HG03520 (cell line): ENCODE measurements around the gene FILIP1.

ENCODE experiments used
- ATAC-seq: cut with Tn5 transposase; IDR thresholded peaks from one replicate; pipeline ENCODE4 v1.9.1; 2021; ENCODE audit warnings: mild to moderate bottlenecking, moderate library complexity; ENCODE audit not compliant: unreplicated experiment

FILIP1 gene

DNA sequence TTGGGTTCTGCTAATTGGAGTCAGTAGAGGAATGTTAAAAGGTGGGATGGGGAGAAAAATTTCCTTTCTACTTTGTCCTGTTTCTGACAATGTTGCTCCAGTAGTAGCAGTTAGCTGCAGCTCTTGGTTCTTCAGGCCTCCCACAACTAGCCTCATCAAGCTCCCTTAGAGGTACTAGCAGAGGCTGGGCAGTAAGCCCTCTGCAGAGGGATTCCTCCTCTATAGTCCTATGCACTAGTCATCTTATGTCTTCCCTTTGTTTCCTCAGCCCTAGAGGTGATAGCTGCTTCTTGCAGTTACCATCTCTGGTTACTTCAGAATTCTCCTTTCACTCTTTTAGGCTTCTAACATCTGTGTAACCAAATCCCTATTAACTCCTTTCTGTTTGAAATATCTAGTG lies 99.8 kb downstream of the FILIP1 start:
- ATAC-seq = no peak

DNA sequence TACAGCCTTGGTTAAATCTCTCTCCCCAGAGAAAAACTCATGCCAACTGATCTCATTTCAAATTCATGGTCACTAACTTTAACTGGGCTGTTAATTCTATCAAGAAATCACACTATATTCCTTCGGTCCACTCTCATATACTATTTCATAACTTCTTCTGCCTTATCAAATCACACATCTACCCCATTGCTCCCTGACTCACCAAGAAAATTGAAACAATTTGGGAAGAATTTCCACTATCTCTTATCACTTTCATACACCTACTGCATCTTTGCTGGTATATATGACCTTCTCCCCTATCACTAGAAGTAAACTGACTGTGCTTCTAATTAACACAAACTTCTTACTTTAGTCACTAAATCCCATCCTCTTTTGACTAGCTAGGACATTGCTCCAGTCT lies 102.3 kb downstream of the FILIP1 start:
- ATAC-seq = no peak

GRCh38 chr6:75386050-75386770 lies 107.4 kb downstream of the FILIP1 start:
- ATAC-seq = no peak

- no peak for ATAC-seq
Observed at GRCh38 chr6:75384116-75384515, 109.5 kb downstream of the FILIP1 start.

- ATAC-seq = no peak
Observed at GRCh38 chr6:75382634-75382900, 111.0 kb downstream of the FILIP1 start.

GRCh38 chr6:75381877-75382633 lies 111.5 kb downstream of the FILIP1 start:
- no peak for ATAC-seq

DNA sequence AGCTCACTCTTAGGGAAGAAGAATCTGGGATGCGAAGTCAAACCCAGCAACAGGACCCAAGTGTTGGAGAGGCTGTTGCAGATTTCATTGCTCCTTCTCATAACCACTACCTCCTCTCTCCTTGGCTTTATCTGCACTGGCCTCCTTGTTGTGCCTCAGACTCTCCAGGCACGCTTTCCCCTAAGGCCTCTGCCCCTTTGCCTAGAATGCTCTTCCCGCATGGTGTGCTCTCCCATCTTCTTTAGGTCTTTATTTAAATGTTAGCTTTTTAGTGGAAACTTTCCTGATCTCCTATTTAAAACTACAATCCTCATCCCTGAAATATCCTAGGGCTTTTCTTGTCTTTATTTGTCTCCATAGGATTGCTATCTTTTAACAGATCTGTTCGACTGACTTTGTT lies 114.1 kb downstream of the FILIP1 start:
- no peak for ATAC-seq

DNA sequence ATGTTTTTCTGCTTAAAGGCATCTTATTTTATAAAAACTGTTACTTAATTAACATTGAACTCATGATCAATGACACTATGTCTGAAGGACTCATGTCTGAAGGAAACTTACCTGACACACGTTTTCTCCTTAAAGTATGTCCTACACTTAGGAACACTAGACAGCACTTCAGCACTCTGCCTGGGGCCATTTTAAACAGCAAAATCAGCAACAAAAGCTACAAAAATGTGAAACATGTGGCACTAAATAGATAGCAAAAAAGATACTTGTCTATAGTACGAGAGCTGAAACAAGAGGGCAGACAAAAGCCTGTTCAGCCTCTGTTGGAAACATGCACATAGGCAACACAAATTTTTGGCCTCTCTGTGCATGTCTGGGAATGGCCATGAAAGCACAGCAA lies 115.5 kb downstream of the FILIP1 start:
- no peak for ATAC-seq

- no peak for ATAC-seq
Observed at GRCh38 chr6:75377386-75377785, 116.2 kb downstream of the FILIP1 start.

DNA sequence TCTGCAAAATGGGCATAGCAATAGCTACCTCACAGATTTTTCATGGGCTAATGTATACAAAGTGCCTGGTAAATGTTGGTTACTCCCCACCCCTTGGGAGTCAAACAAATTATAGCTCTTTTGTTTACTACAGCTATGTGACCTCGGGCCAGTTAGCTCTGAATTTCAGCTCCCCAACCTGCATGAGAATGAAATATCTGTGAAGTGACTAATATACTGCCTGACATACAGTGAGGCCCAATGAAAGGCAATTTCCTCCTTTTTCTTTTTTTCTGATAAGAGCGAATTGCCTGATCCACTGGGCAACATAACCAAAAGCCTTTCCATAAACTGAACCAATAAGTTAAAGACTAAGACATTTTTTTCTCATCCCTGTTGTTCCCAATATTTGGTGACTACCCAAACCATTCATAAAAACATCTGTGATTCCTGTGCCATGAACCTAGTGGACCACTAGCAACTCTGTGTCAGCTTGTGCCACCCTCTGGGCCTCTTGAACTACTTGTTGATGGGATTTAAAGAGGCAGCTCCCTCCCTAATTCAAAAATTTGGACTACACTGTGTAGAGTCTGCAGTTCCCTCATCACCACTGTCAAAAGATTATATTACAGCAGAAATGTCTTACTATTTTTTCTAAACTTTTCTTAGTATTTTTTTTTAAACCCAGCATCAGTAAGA lies 117.1 kb downstream of the FILIP1 start:
- no peak for ATAC-seq

GRCh38 chr6:75374961-75375400 lies 118.6 kb downstream of the FILIP1 start:
- ATAC-seq = no peak

DNA sequence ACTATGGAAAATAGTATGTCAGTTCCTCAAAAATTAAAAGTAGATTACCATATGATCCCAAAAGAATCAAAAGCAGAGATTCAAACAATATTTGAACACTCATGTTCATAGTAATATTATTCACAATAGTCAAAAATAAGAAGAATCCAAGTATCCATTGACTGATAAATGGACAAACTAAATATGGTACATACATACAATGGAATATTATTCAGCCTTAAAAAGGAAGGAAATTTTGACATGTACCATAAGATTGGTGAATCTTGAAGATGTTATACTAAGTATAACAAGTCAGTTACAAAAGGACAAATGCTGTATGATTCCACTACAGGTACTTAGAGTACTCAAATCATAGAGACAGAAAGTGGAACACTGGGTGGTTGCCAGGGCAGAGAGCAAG lies 120.7 kb downstream of the FILIP1 start:
- no peak for ATAC-seq

DNA sequence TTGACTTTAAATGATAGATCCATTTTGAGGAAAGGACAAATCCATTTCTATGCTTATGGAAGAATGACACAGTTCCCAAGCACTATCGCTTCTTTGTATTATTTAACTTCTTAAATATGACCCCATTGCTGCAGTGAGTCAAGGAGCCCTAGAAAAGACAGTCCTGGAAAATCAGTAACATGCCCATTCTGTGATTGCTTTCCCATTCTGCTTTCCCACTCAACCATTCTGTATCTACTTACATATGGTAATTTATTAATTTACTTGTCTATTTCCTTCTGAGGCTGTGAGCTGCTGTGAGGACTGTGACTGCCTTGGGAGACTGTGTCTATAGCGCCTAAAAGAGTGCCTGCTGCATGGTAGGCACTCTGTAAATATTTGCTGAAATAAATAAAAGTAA lies 123.6 kb downstream of the FILIP1 start:
- ATAC-seq = no peak

DNA sequence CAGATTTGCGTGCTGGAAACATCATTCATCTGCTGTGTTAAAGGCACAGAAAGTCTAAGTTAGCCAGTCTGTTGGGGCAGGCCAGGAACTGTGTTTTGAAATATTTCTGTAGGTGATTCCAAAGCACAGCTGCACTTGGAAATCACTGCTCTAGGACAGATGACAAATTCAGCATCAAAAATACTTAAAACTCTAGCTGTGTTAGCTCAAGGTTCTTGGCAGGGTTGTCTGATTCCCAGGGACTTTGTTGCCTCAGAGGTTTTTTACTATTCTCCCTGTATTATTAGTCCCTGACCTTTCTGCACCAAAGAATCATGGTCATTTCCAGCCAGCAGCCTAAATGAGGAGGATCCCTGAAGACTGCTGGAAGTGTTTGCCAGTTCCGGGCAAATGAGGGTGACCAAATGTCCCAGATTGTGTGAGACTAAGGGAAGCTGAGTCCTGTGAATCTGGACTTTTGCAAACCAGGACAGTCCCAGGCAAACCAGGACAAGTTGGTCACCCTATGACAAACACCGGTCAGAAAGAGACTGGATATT lies 124.7 kb downstream of the FILIP1 start:
- no peak for ATAC-seq

- ATAC-seq = no peak
Observed at GRCh38 chr6:75368151-75368779, 125.3 kb downstream of the FILIP1 start.

DNA sequence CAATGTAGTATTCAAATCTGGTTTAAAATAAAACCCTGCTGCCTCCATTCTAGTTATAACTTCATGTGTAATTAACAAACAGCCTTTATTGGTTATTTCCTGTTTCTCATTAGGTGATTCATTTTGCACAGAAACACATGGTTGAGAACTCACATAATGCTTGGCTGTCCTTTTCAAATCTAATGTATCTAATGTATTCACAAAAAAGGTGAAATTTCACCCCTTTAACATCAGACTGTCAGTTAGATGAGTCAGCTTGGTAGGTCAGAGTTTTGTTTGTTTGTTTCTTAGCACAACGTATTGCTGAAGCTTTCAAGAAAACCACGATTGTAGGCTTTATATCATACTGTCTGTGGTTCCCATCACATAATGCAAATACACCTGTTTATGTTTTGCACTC lies 130.3 kb downstream of the FILIP1 start:
- no peak for ATAC-seq

DNA sequence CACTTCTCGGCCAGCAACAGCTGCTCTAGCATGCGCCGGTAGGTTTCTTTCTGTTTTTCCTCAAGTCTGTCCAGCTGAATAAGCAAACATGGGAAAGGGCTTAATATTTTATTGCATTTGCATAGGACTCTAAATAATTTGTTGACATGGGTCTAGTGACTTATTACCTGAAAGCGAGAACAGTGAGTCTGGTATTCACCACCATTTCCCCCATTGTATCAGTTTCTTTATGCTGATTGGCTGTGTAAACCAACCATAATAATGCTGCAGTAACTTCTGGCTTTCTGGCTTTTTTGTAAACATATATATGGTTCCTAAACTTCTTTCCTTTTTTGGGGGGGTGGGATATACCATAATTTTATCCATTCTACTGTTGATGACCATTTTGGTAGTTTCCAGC lies 140.0 kb downstream of the FILIP1 start:
- ATAC-seq = no peak

- no peak for ATAC-seq
Observed at GRCh38 chr6:75351570-75351969, 142.0 kb downstream of the FILIP1 start.

DNA sequence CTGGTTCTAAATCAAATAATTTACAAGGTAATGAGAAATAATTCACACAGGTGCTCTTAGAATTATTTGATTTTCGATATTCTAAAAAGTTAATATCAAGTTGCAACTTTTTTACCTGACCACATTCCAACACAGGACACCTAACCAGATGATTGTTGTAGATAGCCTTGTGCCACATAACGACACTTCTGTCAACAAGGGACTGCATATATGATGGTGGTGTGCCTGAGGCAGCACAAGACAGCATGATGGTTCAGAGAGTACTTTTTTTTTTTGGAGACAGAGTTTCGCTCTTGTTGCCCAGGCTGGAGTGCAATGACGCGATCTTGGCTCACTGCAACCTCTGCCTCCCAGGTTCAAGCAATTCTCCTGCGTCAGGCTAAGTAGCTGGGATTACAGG lies 142.8 kb downstream of the FILIP1 start:
- no peak for ATAC-seq

- ATAC-seq = no peak
Observed at GRCh38 chr6:75350156-75350555, 143.4 kb downstream of the FILIP1 start.

- ATAC-seq = no peak
Observed at GRCh38 chr6:75349262-75349984, 144.2 kb downstream of the FILIP1 start.
